Femur (tissue), 1 donor: ENCODE results near the gene ALDH1A1.

ENCODE experiments used
- DNase-seq: peaks from one replicate; pipeline ENCODE4 v3.0.0-alpha.2; 2017

The ALDH1A1 gene

DNA sequence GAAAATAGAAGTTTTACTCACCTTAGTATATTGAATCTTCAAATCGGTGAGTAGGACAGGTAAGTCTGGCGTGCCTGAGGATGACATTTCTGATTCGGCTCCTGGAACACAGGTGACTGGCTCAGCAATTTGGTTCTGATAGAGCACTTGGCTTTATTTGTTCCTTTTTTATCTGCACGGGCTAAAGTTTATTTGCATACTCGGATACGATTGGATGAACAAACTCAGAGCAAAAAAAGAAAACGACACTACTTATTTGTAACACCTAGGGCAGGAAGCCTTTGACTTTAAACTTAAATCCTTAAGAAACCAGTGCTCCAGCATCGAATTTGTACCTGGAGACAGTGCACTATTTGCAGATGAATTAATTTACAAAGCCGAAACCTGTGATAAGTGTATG is at the start of gene ALDH1A1:
ALDH1A1 (minus strand) TSS at position 140 of the 400 bp plus-strand sequence; CDS start at position 87, 53 bp downstream.
- DNase-seq = no peak

DNA sequence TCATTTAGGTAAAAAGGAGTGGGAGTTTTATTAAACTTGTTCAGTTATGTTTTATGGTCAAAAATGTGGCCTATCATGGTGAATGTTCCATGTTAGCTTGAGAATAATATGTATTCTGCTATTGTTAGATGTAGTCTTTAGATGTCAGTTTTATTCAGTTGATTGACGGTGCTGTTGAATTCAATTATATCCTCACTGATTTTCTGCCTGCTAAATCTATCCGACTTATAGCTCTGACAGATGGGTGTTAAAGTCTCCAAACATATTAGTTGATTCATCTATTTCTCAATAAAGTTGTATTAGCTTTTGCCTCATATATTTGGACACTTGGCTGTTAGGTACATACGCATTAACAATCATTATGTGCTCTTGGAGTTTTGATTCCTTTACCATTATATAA is 49.0 kb upstream of the ALDH1A1 start:
- DNase-seq = no peak

GRCh38 chr9:72998363-72998762 is 45.5 kb upstream of the ALDH1A1 start:
- no peak for DNase-seq

DNA sequence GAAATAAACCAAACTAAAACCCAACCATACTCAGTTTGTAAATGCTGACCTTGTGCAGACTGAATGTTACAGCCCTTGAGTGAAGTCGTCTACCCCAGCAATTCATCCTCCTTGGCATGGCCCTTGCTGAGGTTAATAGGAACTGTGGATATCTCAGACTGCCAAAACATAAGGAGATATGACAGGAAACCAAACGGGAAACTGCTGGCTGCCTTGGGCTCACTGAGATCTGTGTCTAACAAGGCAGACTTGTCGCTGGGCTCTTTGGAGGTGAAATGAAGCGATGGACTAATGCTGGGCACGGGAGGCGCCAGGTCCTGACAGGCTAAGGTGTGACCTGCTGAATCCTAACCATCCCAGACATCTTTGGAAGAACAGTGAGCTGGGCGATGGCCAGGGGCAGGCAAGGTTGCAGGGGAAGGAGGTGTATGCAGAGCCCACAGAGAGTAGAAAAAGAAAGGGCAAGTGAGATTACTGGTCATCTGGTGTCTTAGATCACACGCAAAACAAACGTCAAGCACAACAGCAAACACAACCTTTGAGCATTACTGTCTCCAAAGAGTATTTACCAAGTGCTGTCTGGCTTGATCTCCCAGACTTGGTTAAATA is 44.6 kb upstream of the ALDH1A1 start:
- no peak for DNase-seq

DNA sequence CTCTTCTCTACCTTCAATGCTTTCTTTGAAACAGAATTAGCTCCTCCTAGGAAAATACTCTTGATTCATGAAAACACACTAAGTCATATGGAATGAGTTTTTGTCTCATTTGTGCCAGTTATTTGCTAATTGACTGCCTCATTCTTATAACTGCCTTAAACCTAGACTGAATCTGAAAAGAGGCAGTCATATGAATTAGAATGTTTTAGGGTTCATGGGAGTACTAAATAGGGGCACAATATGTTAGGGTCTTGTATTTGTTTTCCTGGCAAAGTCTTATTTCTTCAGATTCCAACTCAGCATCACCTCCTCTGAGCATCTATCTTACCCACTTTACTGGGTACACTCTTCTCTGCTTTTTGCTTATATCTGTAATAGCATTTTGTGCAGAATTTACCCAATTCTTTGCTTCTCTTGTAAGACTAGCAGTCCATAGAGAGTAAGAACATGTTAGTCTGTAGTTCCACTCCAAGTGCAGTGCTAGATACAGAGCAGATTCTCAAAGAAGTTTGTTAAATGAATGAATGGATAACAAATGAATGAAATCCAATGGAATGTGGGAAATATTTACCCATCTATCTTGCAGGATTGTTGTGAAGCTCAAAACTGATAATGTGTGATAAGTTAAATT is 43.9 kb upstream of the ALDH1A1 start:
- DNase-seq = no peak

GRCh38 chr9:72996114-72996513 is 43.3 kb upstream of the ALDH1A1 start:
- no peak for DNase-seq

DNA sequence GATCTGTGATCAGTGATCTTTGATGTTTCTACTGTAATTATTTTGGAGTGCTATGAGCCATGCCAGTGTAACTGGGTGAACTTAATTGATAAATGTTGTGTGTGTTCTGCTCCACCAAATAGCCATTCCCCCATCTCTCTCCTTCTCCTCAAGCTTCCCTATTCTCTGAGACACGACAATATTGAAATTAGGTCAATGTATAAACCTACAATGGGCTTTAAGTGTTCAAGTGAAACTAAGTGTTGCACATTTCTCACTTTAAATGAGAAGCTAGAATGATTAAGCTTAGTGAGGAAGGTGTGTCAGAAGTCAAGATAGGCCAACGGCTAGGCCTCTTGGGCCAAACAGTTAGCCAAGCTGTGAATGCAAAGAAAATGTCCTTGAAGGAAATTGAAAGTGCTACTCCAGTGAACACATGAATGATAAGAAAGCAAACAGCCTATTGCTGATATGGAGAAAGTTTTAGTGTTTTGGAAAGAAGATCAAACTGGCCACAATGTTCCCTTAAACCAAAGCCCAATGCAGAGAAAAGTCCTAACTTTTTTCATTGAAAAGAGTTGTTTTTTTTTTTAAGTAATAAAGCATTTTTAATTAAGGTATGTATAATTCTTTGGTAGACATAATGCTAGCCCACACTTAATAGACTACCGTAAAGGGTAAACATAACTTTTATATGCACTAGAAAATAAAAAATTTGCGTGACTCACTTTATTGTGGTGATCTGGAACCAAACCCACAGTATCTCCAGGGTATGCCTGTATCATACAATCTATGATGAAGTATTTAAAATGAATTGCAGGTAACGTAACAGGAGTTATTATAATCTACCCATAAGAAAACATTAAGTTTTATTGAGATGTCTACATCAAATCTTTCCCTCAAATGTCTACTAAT is 42.5 kb upstream of the ALDH1A1 start:
- DNase-seq = no peak

GRCh38 chr9:72991772-72992171 is 38.9 kb upstream of the ALDH1A1 start:
- DNase-seq = no peak

DNA sequence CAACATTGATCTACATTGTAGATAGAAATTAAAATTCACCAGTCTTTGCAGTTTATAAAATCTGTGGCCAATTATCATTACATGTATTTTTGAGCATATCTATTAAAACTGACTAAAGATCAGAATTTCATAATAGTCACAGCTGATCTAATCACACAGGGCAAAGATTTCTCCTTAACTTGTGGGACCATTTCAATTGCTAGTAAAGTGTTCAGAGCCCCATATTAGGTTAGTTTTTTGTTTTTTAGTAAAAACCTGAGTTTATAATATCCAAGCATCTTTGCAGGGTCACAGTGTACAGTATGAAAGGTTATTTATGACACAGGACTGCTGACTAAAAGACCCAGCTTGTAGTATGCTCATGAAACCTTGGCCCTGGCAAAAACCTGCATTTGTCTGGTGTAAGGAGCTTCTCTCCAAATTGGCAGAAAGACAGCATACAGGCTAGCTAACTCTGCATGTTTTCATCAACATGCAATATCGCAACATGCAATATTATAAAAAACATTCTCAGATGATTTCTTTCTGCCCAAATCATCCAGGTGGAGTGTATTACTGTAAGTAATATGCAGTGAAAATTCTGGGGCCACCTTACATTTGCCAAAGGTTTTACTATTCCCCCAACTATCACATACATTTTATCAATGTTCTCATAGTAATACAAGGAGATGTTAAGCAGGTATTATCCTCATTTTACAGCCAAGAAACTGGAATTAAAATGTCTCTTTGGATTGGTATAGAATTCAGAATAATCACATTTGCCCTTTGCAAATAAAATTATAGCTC is 37.7 kb upstream of the ALDH1A1 start:
- DNase-seq = no peak

DNA sequence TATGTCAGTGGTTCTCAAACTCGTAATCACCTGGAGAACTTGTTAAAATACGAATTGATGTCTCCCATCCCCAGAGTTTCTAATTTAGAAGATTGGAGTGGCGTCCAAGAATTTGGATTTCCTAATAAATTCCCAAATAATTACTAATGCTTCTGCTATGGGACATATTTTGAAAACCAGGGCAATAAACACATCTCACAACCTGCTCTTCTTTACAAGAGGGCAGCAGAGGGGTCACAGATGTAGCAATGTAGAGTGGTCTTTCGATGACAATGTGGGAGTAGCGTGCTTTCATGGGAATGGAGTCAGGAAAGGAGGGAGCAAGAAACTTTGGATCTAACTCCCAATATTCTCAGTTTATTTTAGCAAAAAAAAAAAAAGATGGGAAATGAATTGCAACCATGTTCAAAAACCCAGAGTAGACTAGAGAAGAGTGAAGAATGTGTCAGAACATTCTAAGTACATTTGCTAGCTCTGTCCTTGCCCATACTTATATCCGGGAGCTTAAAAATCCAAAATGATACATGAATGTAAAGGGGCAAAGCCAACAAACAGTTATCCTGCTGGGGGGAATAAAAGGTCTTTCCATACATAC is 33.8 kb upstream of the ALDH1A1 start:
- DNase-seq = no peak

DNA sequence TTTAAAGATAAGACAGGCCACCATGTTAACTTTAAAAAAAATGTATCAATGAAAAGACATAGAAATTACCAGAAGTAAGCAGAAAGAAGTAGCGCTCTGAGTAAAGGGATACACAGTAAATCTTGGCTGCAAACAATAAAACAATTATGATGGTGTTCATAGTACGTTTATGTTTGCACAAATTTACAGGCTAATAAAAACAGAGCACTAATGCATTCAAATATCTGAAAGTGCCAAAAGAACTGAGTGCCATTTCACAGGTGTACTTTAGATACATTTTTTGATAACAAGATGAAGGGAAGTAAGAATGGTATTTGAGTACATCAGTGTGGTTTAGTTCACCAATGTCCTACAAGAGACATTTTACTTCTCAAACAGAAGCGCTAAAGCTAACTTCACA is 32.9 kb upstream of the ALDH1A1 start:
- no peak for DNase-seq

DNA sequence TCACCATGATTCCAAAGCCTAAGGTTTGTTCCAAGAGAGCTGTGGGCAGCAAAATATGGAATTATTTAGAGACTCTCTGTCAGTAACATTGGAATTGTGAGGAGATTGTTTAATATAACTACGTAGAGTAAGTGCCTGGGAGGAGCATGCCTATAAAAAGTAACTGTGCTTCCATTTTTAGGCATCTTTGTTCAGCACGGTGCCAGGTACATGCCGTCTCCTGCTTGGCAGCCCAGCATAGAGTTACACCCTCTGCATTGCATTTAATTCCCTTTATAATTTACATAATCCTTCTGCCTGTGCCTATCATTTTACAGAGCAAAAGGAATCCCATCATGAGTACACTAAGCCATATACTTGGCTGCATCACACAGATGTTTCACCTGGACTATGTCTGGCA is 32.1 kb upstream of the ALDH1A1 start:
- DNase-seq = no peak

DNA sequence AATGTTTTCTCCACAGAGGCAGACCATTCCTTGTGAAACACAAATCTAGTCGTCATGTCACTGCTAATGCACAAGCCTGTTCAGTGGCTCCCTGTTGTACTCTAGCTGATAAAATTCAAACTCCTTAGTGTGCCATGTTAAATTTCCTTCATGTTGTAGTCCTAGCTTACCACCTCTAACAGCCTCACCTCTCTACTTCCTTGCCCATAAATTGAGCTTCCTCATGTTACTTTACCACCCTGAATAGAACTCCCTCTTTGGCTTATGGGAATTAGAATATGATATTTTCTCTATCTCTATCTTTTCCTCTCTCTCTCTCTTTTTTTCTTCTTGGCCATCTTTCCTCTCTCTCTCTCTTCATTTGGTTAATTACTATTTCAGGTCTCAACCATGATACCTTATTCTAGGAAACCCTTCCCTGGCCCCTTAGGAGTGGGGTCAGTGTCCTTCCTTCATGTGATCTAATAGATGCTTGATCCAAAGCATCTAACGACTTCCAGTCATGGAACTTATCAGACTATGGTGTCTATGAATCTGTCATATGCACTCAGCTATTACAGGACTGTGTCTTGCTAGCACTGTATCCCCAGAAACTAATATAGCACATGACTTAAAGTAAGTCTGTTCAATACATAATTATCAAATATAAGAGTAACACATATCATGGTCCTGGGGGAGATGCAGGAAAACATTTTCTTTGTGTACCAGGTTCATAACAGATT is 31.5 kb upstream of the ALDH1A1 start:
- DNase-seq = no peak

DNA sequence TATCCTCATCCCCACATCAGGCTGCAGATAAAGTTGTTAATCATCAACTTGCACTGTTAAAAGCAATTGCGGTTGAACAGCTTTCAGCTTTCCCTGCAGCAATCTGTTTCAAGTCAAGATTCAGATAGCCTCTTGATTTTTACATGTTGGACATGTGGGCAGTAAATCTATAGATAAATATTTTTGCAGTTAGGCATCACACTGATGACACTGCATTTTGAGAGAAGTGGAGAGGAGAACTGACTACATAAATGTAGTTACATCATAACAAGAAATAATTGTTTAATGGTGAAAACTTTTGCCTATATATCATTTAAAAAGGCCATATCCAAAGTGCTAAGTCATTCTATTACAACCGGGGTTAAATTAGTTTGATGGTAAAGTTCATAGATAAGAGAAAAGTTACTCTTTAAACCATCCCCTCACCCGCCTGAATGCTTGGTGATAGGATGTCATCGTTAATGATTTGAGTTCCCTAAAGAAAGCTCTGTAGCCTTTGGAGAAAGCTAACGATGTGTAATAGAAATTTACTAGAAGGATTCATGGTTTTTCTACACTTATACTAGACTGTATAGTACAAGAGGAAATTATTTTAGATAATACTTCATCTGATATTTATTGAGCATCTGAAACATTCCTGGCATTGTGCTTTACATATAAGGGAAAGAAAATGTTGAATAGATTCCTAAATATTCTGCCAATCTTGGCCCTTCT is 30.8 kb upstream of the ALDH1A1 start:
- no peak for DNase-seq

GRCh38 chr9:72983056-72983455 is 30.2 kb upstream of the ALDH1A1 start:
- no peak for DNase-seq

- no peak for DNase-seq
Measured at GRCh38 chr9:72982146-72982799, 29.4 kb upstream of the ALDH1A1 start.

GRCh38 chr9:72981433-72981832 is 28.6 kb upstream of the ALDH1A1 start:
- DNase-seq = no peak

DNA sequence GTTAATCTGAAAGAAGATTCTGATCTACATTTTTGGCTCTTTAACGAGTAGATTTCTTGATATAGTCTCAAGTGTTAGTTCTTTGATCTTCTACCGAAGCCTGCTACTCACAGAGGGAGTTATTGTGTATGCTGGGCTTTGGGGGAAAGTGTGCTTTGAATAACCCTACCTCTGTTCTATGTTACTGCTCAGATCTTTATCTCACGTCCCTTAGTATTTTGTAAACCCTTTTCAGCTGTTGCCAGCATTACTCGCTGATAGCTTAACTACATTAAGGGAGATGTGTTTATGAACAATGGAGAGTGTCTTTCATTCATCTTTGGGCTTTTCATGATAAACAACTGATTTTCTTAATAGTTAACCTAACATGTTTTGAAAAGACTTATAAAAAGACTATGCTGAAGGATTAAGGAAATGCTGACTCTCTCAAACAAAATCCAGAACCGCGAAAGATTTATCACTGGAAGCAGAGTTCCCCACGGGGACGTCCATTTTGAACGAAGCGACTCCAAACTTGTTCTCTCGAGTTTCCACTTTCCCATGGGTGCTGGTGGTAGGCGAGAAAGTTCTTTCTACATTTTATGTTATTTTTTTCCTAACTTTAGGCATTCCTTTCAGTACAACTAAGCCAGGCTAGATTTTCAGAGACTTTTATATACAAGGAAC is 27.9 kb upstream of the ALDH1A1 start:
- DNase-seq = no peak

- DNase-seq = no peak
Measured at GRCh38 chr9:72980183-72980582, 27.3 kb upstream of the ALDH1A1 start.

- no peak for DNase-seq
Measured at GRCh38 chr9:72979405-72980100, 26.7 kb upstream of the ALDH1A1 start.
